ENCODE measurements around the gene MYCBP2. TPM values are rescaled to one million over a fixed set of nuclear protein-coding genes. Genes with fewer than 3 reads are reported as not detected.

The MYCBP2 gene
- polyA plus RNA-seq, 2 of the 4 experiments (the other 2 are of a cell fraction): 15.8 to 37.8 TPM

- no peak for TF ChIP-seq SREBF2 (IDR thresholded peaks at IDR 0.05)
Measured at GRCh38 chr13:77233159-77233558, 93.7 kb downstream of the MYCBP2 start (continued).

GRCh38 chr13:77230560-77230959 lies 96.3 kb downstream of the MYCBP2 start:
- ATAC-seq (no peak), FAIRE-seq (no peak), DNase-seq (ENCODE audit: low read depth in 1 of 2, low spot score in 1 of 2) (no peak)
- H3K4me2 ChIP-seq: no peak overlapping the region
- no peaks in the 10 kb centered on the region for H3K9me3 ChIP-seq
- TF ChIP-seq ZNF302 (CRISPR knock-in tag; IDR thresholded peaks at IDR 0.05): no peak
- TF ChIP-seq RNF2 (IDR thresholded peaks at IDR 0.05; ENCODE audit: borderline replicate concordance, low read depth): no peak
- TF ChIP-seq TP53 (CRISPR knock-in tag; IDR thresholded peaks at IDR 0.05): no peak
- no peak for TF ChIP-seq EHF (CRISPR knock-in tag; IDR thresholded peaks at IDR 0.05)
- TF ChIP-seq, protein P1, sequence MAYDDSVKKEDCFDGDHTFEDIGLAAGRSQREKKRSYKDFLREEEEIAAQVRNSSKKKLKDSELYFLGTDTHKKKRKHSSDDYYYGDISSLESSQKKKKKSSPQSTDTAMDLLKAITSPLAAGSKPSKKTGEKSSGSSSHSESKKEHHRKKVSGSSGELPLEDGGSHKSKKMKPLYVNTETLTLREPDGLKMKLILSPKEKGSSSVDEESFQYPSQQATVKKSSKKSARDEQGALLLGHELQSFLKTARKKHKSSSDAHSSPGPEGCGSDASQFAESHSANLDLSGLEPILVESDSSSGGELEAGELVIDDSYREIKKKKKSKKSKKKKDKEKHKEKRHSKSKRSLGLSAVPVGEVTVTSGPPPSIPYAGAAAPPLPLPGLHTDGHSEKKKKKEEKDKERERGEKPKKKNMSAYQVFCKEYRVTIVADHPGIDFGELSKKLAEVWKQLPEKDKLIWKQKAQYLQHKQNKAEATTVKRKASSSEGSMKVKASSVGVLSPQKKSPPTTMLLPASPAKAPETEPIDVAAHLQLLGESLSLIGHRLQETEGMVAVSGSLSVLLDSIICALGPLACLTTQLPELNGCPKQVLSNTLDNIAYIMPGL (CRISPR knock-in tag; IDR thresholded peaks at IDR 0.05; ENCODE audit: borderline replicate concordance): no peak
- TF ChIP-seq JUN (IDR thresholded peaks at IDR 0.05): no peak
- TF ChIP-seq EHMT2 (IDR thresholded peaks at IDR 0.05; ENCODE audit: low read depth): no peak
- TF ChIP-seq PBX3 (IDR thresholded peaks at IDR 0.05): no peak
- no peak for TF ChIP-seq MAX (IDR thresholded peaks at IDR 0.05)
- TF ChIP-seq, protein P2, sequence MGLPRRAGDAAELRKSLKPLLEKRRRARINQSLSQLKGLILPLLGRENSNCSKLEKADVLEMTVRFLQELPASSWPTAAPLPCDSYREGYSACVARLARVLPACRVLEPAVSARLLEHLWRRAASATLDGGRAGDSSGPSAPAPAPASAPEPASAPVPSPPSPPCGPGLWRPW (IDR thresholded peaks at IDR 0.05): no peak
- TF ChIP-seq POLR2A (IDR thresholded peaks at IDR 0.05; ENCODE audit: low read length): no peak
- no peak for TF ChIP-seq ZFP36 (IDR thresholded peaks at IDR 0.05; ENCODE audit: borderline replicate concordance, partially characterized antibody)
- no peak for TF ChIP-seq SREBF2 (IDR thresholded peaks at IDR 0.05)
- no peak for TF ChIP-seq POLR2AphosphoS2 (conservative IDR thresholded peaks at IDR 0.05; ENCODE audit: low read length)
- H3K4me1 ChIP-seq: no peaks in the 10 kb centered on the region
- WGBS (ENCODE audit: missing lambda C conversion rate): 93% methylated on average over 5 of the region's 5 CpGs
- H3K27ac ChIP-seq: no peak overlapping the region
- ChIA-PET CTCF (no interaction called here), POLR2A (no interaction called here)
- H3K4me3 ChIP-seq: no peak overlapping the region

- no peak overlapping the region for H3K27ac ChIP-seq
- H3K9me3 ChIP-seq: no peaks in the 10 kb centered on the region
- ATAC-seq (no peak), FAIRE-seq (no peak), DNase-seq (ENCODE audit: low read depth in 1 of 2, low spot score in 1 of 2) (no peak)
- H3K4me2 ChIP-seq: no peak overlapping the region
- ChIA-PET CTCF (interaction anchor here (0.6 kb wide), 1 partner anchor 339 kb away, joined by 3 read pairs; no protein-coding TSS in a partner anchor), POLR2A (no interaction called here)
- no peak overlapping the region for H3K4me3 ChIP-seq
- TF ChIP-seq MYC (IDR thresholded peaks at IDR 0.05; ENCODE audit: borderline replicate concordance, low read length) (no peak), ATOH8 (CRISPR knock-in tag; IDR thresholded peaks at IDR 0.05; ENCODE audit: low read depth) (no peak), EHF (CRISPR knock-in tag; IDR thresholded peaks at IDR 0.05) (no peak), ZNF302 (CRISPR knock-in tag; IDR thresholded peaks at IDR 0.05) (no peak), POLR2AphosphoS2 (conservative IDR thresholded peaks at IDR 0.05; ENCODE audit: low read length) (no peak), KDM5A (IDR thresholded peaks at IDR 0.05) (no peak)
- TF ChIP-seq, protein P1 (CRISPR knock-in tag; IDR thresholded peaks at IDR 0.05; ENCODE audit: borderline replicate concordance): no peak
- H3K4me1 ChIP-seq: no peaks in the 10 kb centered on the region
Measured at GRCh38 chr13:77225946-77226345, 100.9 kb downstream of the MYCBP2 start.
